Stimulated activated CD4-positive, alpha-beta T cell treated with anti-CD3 and anti-CD28 coated beads, Interleukin-1b, Interleukin-23, amount 100 ng/mL, for 1 hour (primary cell): ENCODE data around the gene CD209.

Source experiments
- DNase-seq, 2 donors: peaks; one replicate each; pipeline ENCODE4 v3.0.0-alpha.2; 2020; ENCODE audit warnings: low read depth in 2 of 2

Gene CD209

GRCh38 chr19:7738023-7738422 lies 9.3 kb downstream of the CD209 start:
- DNase-seq, result no peak

- DNase-seq, result no peak
Measured at GRCh38 chr19:7737215-7737614, 10.1 kb downstream of the CD209 start.

- DNase-seq, result no peak
Measured at GRCh38 chr19:7736148-7736547, 11.2 kb downstream of the CD209 start.

GRCh38 chr19:7734220-7735203 lies 12.8 kb downstream of the CD209 start:
- no peak for DNase-seq

- DNase-seq, result no peak
Measured at GRCh38 chr19:7733376-7733775, 14.0 kb downstream of the CD209 start.

- no peak for DNase-seq
Measured at GRCh38 chr19:7732045-7732444, 15.3 kb downstream of the CD209 start, which contains the start of gene CLEC4G. Gene CLEC4G (minus strand): TSS chr19:7732110. CDS start chr19:7732102, 8 bp downstream.

GRCh38 chr19:7731615-7732014 lies 15.7 kb downstream of the CD209 start:
- DNase-seq, result no peak

- DNase-seq, result no peak
Measured at GRCh38 chr19:7731218-7731595, 16.1 kb downstream of the CD209 start.

- no peak for DNase-seq
Measured at GRCh38 chr19:7730286-7731217, 16.8 kb downstream of the CD209 start.

GRCh38 chr19:7729831-7730285 lies 17.5 kb downstream of the CD209 start:
- no peak for DNase-seq

- DNase-seq, result no peak
Measured at GRCh38 chr19:7729211-7729610, 18.1 kb downstream of the CD209 start.

GRCh38 chr19:7725791-7726190 lies 21.5 kb downstream of the CD209 start:
- DNase-seq, result no peak

GRCh38 chr19:7722231-7722651 lies 25.1 kb downstream of the CD209 start:
- no peak for DNase-seq

- no peak for DNase-seq
Measured at GRCh38 chr19:7720351-7720750, 27.0 kb downstream of the CD209 start.

GRCh38 chr19:7718668-7719067 lies 28.7 kb downstream of the CD209 start:
- no peak for DNase-seq

- DNase-seq, result no peak
Measured at GRCh38 chr19:7716762-7717161, 30.6 kb downstream of the CD209 start.

- DNase-seq, result no peak
Measured at GRCh38 chr19:7715671-7716070, 31.7 kb downstream of the CD209 start.

GRCh38 chr19:7710616-7711015 lies 36.7 kb downstream of the CD209 start:
- no peak for DNase-seq

GRCh38 chr19:7709932-7710460 lies 37.3 kb downstream of the CD209 start:
- DNase-seq, result no peak

GRCh38 chr19:7706955-7707456 lies 40.3 kb downstream of the CD209 start:
- DNase-seq, result no peak

GRCh38 chr19:7706188-7706954 lies 41.0 kb downstream of the CD209 start:
- no peak for DNase-seq
